Activated T-cell treated with anti-CD3 and anti-CD28 coated beads, Interleukin-2, amount 50 U/mL, for 48 hours (primary cell): ENCODE results near the gene F7.
"Not testable (repeated sequence)": the region's sequence is repeated elsewhere in the genome, so short reads cannot be mapped to it uniquely, and the experiment has no call there.

Experiments used
- DNase-seq, 2 experiments: peaks; one replicate each; pipeline ENCODE4 v3.0.0-alpha.2; 2020

Gene F7

DNA sequence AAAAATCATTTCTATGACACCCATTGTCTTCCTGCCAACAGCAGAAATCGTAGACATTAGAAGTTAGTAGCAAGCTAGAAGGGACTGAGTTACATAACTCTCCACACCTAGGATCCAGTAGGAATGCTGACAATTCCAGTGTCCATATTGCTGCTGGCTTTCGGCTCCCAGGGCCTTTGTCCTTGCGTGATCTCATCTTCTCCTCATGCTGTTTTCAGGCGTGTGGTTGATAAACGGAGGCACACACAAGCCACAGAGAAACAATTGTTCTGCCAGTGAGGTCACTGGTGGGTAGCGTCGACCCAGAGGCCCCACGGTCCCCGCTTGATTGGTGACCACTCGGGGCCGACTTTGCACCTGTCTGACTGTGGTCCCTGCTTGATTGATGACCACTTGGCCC lies 31.6 kb upstream of the F7 start:
- DNase-seq, result no peak

DNA sequence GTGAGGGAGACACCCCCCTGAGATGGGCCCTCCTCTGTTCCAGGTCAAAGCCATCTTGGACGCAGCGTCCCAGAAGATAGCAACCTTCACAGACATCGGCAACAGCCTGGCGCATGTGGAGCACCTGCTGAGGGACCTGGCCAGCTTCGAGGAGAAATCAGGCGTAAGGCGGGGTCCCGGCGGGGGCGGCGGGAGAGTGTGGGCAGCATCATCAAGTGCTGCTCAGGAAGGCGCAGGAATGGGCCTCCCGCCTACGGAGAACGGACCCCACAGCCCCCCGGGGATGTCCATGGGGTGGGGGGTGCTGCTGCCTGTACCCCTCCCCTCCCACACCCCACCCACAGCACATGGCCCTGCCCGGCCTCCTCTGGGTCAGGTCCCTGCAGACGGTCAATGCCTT lies 31.2 kb upstream of the F7 start:
- DNase-seq, result no peak

DNA sequence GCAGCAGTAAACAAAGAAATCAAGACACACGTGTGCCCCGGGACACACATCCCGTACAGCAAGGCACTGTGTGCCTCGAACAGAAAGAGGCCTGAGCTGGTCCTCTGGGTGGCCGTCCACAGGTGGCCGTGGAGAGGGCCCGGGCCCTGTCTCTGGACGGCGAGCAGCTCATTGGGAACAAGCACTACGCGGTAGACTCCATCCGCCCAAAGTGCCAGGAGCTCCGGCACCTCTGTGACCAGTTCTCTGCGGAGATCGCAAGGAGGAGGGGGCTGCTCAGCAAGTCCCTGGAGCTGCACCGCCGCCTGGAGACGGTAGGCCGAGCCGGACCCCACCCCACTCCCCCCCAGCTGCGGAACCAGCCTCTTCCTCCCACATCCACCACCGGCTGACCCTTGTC lies 30.7 kb upstream of the F7 start:
- no peak for DNase-seq

DNA sequence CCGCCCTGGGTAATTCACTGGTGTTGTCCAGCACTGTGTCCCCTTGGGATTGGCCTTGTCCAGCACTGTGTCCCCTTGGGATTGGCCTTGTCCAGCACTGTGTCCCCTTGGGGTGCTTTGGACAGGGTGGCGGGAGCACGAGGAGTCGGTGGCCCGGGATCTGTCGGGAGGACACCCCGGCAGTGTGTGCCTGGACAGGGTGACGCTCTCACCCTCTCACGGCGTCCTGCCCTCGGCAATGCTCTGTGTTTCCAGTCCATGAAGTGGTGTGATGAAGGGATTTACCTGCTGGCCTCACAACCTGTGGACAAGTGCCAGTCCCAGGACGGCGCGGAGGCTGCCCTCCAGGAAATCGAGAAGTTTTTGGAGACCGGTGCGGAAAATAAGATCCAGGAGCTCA lies 29.9 kb upstream of the F7 start:
- DNase-seq, result no peak

- DNase-seq, result no peak
Measured at GRCh38 chr13:113076681-113077401, 28.8 kb upstream of the F7 start.

DNA sequence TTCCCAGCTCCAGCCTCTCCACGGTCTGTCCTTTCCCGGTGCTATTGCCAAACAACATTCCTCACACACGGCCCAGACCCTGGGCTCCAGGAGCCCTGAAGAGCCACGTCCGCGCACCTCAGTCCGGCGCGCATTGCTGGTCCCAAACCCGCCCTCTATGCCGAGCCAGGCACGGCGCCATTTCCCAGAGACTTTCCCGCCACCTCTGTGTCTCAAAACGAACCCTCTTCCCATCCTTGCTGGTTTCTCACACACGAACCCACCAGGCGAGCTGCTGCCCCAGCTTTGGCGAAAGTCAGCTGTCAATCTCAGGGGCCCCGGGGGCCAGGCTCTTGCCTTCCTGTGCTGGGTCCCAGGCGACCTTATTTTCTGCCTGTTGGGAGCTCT lies 28.0 kb upstream of the F7 start:
- no peak for DNase-seq

GRCh38 chr13:113077953-113078901 lies 27.4 kb upstream of the F7 start:
- DNase-seq, result no peak

DNA sequence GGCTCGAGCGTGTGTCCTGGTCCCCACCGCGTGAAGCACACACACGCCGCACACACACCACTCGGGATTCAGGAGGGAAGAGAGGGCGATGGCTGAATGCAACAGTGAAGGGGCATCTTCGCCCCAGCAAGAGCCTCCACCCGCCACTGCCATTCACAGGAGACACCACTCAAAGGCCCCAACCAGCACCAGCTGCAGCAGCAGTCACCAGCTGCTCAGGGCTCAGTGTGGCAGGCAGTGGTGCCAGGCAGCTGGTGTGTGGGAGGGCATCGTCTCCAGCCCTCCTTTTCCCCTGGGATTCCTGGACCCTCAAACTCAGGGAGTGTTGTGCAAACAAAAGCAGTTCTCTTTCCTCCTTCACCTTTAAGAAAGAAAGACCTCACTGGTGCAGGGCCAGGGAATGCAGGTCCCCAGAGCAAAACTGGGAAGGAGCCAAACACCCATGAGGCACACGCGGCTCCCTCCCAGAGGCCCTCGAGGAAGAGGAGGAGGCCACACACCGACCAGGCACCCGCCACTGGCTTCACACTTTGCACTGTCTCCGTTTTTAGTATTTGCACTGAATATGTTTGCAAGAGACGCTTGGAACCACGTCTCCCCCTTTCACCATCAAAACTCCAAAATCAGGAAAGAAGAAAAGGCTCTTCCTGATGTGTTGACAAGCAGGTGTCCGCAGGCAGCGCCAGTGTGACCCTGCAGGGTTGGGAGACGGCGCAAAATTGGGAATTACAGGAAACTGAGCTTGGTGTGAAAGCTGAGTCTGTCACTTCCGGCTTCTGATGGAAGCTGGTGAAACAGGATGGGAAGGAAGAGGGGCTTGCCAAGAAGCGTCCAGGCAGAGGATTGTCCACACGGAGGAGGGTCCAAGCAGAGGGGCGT lies 26.4 kb upstream of the F7 start:
- no peak for DNase-seq

GRCh38 chr13:113079781-113080080 lies 25.9 kb upstream of the F7 start:
- DNase-seq, result not testable (repeated sequence)

DNA sequence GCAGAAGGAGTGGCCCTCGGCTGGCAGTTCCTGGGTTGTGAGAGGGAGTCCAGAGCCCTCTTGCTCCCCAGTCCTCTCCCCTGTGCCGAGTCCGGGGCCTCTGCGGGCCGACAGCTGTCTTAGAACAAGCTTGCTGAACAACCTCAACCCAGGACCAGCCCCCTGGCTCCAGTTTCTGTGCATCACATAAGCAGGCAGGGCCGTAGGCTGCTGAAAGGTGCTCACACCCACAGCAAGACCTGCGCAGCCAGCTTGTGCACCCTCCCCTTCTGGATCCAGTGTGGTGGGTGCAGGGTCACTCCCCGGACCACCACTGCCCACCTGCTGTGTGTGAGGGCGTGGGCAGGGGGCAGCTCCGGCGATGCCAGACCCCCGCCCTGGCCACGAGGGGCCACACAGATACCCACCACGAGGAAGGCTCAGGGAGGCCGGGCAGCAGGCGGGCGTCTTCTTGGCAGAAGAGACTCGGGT lies 25.2 kb upstream of the F7 start:
- no peak for DNase-seq

DNA sequence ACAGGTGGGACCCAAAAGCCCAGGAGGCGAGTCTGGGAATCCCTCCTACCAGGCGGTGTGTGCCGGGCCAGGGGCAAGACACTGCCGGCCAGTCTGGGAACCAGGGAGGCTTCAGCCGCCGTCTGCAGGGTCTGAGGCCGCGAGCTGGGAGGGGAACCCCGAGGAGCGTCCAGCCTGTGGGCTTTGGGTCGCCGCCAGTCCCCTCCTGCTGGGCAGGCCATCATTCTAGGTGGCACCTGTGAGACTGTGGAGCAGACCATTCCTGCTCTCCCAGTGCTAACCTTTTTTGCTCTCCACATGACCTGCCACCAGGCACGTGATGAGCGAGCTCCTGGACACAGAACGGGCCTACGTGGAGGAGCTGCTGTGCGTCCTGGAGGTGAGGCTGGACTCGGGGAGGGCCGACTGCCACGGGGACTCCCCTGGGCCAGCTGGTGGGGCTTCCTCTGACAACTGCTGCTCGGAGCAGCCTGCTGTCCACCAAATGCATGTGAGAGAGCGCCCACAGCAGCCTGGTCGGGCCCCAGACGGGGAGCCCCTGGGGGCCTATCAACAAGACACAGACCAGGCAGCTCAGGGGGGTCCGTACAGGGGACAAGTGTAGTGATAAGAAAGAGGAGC lies 24.6 kb upstream of the F7 start:
- DNase-seq, result no peak

- DNase-seq, result no peak
Measured at GRCh38 chr13:113082198-113083021, 23.2 kb upstream of the F7 start.

DNA sequence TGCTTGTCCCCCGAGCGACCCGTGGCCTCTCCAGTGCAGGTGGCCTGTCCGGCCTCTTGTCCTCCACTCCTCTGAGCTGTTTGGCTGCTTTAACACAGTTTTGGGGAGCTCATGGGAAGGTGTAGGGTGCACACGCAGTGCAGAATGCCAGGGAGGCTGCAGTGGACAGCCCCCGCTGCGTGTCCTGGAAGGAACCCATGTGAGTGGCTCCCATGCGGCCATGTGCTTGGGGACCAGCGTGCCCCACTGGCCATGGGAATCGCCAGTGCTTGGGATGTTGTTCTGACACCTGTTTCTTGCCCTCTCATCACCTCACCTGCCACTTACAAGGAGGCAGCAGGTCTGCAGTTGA lies 22.6 kb upstream of the F7 start:
- DNase-seq, result no peak

- DNase-seq, result no peak
Measured at GRCh38 chr13:113083402-113084061, 22.1 kb upstream of the F7 start.

DNA sequence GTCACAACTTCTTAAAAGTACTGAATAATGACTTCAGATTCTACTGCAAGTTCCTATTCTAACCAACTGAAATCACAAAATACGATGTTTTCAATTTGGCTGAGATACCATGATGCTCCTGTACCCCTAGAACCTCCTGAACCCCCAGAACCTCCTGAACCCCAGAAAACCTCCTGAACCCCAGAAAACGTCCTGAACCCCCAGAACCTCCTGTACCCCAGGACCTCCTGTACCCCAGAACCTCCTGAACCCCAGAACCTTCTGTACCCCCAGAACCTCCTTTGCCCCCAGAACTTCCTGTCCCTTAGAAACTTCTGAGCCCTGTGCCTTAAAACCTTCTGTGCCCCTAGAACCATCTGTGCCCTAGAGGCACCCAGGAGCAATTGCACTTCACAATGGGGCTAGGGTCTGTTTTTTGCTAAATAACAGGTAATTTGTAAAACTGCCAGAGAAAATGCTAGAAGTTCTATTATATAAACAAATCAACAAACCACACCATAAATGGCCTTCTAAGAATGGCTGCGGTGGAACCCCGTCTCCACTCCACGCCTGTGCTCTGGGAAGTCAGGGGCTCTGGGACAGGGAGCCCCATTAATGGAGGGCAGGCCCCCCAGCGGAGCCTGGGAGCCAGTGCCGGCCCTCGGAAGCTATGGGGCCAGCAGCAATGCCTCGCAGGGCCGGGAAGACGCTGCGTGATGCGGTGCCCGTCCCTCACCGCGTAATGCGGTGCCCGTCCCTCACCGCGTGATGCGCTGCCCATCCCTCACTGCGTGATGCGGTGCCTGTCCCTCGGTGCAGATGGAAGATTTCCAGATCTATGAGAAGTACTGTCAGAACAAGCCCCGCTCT lies 21.3 kb upstream of the F7 start:
- DNase-seq, result no peak

- DNase-seq, result no peak
Measured at GRCh38 chr13:113084943-113085540, 20.5 kb upstream of the F7 start.

DNA sequence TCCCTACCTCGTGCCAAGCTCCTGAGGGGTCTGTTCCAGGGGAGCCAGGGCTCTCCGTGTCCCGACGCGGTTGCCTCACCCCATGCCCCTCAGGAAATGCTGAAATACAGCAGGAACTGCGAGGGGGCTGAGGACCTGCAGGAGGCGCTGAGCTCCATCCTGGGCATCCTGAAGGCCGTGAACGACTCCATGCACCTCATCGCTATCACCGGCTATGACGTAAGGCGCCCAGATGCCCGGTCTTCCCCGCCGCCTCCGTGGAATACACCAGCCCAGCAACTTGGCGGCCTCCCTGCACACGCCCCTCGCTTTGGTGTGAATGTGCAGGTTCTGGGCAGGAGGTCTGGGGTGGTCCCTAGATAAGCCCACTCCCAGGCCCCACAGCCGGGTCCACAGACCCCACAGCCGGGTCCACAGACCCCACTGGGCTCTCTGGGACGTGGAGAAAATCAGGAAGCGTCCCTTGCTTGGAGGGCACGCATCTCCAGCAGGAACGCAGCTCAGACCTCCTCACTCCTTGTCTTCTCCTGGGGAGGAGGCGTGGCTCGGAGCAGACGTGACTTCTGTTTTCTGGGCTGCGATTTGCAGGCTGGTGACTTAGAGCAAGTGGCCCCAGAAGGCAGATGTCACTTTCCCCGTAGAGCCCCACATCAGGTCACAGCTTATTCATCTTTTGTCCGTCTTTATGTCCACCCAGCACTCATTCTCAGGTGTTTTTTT lies 19.4 kb upstream of the F7 start:
- no peak for DNase-seq

- DNase-seq, result no peak
Measured at GRCh38 chr13:113086991-113087922, 18.3 kb upstream of the F7 start.
